HG02571 (cell line): ENCODE measurements around the gene SAMHD1.
"Not testable (repeated sequence)": the region's sequence is repeated elsewhere in the genome, so short reads cannot be mapped to it uniquely, and the experiment has no call there.

Experiments
- ATAC-seq: cut with Tn5 transposase; IDR thresholded peaks from one replicate; pipeline ENCODE4 v1.9.1; 2021; ENCODE audit warnings: mild to moderate bottlenecking, moderate library complexity; ENCODE audit not compliant: unreplicated experiment

Gene SAMHD1

DNA sequence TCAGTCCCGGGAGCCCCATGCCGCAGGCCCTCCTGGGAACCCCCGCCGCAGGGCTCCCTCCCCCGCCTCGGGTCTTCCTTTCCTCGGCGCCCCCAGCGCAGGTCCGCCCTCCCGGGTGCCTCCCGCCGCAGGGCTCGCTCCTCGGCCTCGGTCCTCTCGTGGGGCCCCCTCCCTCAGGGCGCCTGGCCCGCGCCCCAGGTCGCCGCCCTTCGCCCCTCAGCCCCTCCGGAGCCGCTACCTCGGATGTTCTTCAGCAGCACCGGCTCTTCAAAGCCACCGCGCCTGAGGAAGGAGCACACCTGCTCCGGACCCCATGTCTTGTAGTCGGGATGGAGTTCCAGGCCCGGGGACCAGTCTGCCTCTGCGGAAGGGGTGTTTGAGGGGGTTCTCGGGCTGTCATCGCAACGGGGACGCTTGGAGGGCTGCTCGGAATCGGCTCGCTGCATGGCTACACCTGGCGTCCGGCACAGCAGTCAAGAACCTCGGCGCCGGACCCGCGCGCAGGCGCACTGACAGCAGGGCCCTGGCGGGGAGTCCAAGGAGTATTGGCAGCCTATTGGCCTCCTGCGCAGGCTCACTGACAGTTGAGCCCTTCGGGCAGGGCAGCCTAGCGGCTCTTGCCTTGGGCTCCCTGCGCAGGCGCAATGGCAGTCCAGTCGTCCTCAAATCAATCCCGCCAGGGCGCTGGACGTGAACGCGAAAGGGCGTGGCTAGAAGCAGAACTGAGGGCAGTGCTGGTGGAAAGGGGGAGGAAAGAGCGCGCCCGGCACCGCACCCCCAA lies at the start of gene SAMHD1:
Gene SAMHD1 (minus strand): TSS at position 511 of the 781 bp plus-strand sequence. CDS start 65 bp downstream, at position 446.
- peak; percentile 87 for ATAC-seq

DNA sequence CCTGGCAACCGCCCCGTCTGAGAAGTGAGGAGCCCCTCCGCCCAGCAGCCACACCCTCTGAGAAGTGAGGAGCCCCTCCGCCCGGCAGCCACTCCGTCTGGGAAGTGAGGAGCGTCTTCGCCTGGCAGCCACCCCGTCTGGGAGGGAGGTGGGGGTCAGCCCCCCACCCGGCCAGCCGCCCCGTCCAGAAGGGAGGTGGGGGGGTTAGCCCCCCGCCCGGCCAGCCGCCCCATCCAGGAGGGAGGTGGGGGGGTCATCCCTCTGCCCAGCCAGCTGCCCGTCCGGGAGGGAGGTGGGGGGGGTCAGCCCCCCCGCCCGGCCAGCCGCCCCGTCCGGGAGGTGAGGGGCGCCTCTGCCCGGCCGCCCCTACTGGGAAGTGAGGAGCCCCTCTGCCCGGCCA lies 48.7 kb upstream of the SAMHD1 start:
- ATAC-seq = not testable (repeated sequence)

- no peak for ATAC-seq
Measured at GRCh38 chr20:36998652-36999051, 47.1 kb upstream of the SAMHD1 start.

GRCh38 chr20:36997121-36997520 lies 45.6 kb upstream of the SAMHD1 start:
- no peak for ATAC-seq

DNA sequence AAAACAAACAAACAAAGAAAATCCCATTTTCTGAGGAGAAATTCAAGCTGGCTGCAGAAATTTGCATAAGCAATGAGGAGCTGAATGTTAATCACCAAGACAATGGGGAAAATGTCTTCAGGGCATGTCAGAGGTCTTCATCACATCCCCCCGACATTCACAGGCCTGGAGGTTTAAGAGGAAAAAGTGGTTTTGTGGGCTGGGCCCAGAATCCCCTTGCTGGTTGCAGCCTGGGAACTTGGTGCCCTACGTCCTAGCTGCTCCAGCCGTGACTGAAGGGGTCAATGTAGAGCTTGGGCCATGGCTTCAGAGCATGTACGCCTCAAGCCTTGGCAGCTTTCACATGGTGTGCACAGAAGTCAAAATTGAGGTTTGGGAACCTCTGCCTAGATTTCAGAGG lies 42.7 kb upstream of the SAMHD1 start:
- not testable (repeated sequence) for ATAC-seq

DNA sequence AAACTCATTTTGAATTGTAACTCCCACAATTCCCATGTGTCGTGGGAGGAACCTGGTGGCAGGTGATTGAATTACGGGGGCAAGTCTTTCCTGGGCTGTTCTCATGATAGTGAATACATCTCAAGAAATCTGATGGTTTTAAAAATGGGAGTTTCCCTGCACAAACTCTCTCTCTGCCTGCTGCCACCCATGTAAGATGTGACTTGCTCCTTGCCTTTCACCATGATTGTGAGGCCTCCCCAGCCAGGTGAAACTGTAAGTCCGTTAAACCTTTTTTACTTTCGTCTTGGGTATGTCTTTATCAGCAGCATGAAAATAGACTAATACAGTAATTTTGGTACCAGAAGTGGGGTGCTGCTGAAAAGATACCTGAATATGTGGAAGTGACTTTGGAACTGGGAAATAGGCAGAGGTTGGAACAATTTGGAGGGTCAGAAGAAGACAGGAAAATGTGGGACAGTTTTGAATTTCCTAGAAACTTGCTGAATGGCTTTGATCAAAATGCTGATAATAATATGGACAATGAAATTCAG lies 41.4 kb upstream of the SAMHD1 start:
- no peak for ATAC-seq

- ATAC-seq = no peak
Measured at GRCh38 chr20:36991703-36992102, 40.2 kb upstream of the SAMHD1 start.

GRCh38 chr20:36989797-36990196 lies 38.3 kb upstream of the SAMHD1 start:
- ATAC-seq = no peak

- no peak for ATAC-seq
Measured at GRCh38 chr20:36988494-36988966, 37.0 kb upstream of the SAMHD1 start.

DNA sequence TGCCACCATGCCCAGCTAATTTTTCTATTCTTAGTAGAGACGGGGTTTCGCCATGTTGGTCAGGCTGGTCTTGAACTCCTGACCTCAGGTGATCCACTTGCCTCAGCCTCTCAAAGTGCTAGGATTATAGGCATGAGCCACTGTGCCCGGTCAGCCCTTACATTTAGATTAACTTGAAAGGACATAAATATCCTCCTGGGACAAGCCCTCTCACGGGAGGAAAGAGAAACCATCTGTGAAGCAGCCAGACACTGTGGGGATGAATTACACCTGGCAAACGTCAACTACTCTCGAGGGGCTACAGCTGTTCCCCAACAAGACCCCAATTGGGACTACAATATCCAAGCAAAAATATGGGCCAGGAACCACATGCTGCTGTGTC lies 32.7 kb upstream of the SAMHD1 start:
- no peak for ATAC-seq

- ATAC-seq = no peak
Measured at GRCh38 chr20:36975099-36975818, 23.8 kb upstream of the SAMHD1 start.

DNA sequence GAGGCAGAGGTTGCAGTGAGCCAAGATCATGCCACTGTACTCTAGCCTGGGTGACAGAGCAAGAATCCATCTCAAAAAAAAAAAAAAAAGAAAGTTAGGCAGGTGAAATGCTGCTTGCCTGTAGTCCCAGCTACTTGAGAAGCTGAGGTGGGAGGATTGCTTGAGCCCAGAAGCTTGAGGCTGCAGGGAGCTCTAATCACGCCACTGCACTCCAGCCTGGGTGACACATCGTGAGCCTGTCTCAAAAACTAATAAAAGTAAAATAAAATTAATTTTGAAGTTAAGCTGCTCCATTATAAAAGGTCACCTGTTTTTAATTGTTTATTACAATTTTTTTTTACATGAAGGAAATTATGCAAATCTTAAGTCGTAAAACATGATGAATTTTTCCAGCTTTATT lies 23.2 kb upstream of the SAMHD1 start:
- ATAC-seq = no peak

DNA sequence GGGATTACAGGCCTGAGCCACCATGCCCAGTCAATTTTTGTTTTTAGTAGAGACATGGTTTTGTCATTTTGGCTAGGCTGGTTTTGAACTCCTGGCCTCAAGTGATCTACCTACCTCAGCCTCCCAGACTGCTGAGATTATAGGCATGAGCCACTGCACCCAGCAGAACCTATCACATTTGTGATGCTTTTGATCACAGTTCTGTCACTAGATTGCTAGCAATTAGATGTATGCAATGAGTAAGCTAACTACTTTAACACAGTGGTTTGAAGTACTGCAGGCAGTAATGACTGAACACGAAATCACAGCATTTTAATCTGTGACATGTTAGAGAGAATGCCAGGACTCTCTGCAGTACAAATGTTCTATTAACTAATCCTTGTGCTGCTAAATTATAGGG lies 19.6 kb upstream of the SAMHD1 start:
- ATAC-seq = no peak

- ATAC-seq = no peak
Measured at GRCh38 chr20:36969478-36970186, 18.1 kb upstream of the SAMHD1 start.

DNA sequence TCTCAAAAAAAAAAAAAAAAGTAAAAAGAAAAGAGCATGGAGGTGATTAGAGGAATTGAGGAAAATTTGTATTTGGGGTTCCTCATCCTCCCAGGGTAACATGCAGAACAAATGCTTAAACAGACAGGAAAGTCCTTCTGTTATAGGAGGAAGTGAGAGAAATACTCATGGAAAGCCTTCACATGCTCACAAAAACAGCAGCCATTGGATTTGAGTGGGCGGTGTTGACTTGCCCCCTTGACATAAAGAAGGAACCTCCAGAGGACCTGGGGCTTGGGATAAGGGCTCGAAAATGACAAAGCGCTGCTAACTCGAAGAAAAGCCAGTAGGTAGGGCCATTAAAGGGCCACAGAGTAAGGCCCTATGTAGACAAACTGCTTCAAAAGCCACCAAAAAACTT lies 17.5 kb upstream of the SAMHD1 start:
- ATAC-seq = no peak

- no peak for ATAC-seq
Measured at GRCh38 chr20:36967636-36968035, 16.1 kb upstream of the SAMHD1 start.

DNA sequence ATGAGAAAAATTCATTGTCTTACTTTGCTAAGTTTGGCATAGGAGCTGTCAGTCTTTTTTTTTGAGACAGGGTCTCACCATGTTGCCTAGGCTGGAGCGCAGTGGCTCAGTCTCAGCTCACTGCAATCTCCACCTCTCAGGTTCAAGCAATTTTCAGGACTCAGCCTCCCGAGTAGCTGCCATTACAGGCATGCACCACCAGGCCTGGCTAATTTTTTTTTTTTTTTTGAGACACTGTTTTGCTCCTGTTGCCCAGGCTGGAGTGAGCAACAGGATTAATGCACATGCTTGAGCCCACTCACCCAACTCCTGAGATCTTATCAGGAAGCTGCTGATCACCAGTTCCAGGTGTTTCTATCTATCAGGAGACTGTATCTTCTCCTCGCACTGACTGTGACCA lies 15.5 kb upstream of the SAMHD1 start:
- not testable (repeated sequence) for ATAC-seq

- not testable (repeated sequence) for ATAC-seq
Measured at GRCh38 chr20:36962354-36962941, 10.9 kb upstream of the SAMHD1 start.

- no peak for ATAC-seq
Measured at GRCh38 chr20:36959242-36959641, 7.7 kb upstream of the SAMHD1 start.

DNA sequence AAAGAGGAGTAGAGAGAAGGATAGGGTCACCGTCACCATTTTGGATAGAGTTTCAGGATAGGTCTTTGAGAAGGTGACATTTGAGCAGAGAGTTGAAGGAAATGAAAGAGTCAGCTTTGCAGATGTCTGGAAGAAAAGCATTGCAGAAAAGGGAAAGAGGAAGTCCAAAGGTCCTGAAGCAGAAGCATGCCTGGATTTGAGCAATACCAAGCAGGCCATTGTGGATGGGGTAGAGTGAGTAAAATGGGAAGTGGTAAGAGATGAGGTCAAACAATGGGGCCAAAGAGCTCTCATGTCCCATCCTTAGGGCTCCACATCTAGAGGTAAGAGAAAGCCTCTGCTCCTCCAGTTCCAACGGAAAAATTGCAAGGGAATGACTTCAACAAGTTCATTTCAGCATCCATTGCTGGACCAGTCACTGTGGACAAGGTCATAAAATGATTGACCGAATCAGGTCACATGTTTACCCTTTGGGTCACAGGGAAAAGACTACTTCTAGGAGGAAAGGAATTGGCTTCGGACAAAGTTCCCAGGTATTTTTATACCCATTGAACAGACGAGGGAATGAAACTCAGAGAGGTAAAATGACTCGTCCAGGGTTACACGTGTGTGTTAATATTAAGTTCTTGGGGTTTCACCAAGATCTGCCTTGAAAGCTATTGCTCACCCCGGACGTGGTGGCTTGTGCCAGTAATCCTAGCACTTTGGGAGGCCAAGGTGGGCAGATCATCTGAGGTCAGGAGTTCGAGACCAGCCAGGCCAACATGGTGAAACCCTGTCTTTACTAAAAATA lies 6.6 kb upstream of the SAMHD1 start:
- no peak for ATAC-seq
